HG03280 (cell line): ENCODE results near the gene SERPINC1.
"Not testable (repeated sequence)": the region's sequence is repeated elsewhere in the genome, so short reads cannot be mapped to it uniquely, and the experiment has no call there.

Experiments used
- ATAC-seq: cut with Tn5 transposase; IDR thresholded peaks from one replicate; pipeline ENCODE4 v1.9.1; 2021; ENCODE audit warnings: mild to moderate bottlenecking, moderate library complexity; ENCODE audit not compliant: unreplicated experiment

Gene SERPINC1

DNA sequence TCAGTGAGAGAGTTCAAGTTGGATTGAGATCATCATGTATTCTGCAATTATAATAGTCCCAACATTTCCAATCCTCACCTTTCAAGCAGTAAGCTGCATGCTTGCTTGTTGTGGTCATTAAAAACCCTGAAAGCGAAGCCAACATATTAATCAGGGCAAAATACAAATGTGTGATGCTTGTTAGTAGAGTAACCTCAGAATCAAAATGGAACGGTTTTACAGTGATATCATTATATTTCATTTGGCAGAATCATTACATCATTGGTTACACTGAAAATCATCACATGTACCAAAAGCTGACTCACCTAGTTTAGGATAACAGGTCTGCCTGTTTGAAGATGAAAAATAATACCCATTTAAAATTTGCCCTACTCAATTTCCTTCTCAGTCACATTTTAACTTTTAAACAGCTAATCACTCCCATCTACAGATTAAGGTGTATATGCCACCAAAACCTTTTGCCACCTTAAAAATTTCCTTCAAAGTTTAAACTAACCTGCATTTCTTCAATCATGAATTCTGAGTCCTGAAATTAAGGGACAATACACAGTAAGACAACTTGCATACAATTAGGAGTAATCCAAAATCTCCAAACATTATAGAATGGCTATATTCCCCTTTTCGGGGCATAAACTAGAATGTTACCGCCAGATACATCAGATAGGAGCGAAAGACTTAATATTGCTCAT is 52.8 kb downstream of the SERPINC1 start:
- no peak for ATAC-seq

DNA sequence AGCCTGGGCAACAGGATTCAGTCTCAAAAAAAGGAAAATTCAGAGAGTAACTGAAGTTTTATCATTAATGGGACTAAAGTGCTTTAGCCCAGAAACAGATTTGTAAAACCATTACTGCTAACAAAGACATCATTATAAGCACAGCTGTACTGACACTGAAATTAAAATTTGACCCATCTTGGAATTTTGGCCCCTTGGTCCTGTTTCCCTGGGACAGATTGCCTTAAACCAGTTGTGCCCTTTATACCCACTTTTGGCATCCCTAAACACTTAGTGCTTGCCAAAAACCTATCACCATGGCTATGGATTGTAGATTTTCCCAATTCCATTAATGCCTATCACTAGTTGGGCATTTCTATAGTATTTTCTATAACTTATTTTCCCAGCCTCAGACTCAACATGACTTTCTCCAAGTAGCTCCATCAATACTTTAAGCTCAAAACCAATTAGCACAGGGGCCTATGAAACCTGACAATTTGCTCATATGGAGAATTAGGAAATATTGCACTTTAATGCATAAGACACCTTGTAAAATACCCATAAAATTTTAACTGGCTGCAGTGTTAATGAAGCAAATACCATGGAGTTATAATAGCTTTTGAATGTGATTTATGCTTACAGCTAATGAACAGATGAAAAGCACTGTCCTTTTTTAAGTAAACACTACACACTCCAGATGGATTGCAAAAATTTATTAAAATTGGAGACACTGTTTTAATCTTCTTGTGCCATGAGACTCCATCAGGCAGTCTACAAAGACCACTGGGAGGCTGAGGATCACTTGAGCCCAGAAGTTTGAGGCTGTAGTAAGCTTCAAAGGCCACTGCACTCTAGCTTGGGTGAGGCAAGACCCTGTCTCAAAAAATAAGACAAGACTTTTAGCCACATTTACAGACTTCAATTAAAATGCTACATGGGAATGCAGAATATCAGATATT is 53.6 kb downstream of the SERPINC1 start:
- no peak for ATAC-seq

DNA sequence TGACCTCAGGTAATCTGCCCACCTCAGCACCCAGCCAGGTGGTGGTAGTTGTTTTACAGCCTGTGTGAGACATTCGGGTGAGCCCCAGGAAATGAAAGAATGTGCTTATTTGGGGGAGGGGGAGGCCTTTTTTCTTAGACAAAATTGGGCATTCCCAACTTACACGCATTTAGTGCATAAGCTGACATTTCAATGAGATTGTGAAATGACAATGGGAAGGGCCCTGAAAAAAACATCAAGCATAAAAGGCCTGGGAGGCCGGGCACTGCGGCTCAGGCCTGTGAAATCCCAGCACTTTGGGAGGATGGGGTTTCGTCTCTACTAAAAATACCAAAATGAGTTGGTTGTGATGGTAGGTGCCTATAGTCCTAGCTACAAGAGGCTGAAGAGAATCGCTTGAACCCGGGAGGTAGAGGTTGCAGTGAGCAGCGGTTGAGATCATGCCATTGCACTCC is 54.3 kb downstream of the SERPINC1 start:
- ATAC-seq, result no peak

DNA sequence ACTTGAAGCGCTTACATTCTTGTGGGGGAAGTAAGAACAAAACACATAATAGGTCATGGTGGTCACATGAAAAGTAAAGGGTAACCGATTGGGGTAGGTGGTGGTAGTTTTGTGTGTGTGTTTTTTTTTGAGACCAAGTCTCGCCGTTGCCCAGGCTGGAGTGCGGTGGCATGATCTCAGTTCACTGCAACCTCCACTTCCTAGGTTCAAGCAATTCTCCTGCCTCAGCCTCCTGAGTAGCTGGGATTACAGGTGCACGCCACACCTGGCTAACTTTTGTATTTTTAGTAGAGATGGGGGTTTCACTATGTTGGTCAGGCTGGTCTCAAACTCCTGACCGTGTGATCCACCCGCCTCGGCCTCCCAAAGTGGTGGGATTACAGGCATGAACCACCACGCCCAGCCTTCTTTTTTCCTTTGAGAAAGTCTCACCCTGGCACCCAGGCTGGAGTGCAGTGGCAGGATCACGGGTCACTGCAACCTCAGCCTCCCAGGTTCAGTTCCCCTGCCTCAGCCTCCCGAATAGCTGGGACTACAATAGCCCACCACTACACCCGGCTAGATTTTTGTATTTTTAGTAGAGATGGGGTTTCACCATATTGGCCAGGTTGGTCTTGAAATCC is 54.9 kb downstream of the SERPINC1 start:
- ATAC-seq, result not testable (repeated sequence)

DNA sequence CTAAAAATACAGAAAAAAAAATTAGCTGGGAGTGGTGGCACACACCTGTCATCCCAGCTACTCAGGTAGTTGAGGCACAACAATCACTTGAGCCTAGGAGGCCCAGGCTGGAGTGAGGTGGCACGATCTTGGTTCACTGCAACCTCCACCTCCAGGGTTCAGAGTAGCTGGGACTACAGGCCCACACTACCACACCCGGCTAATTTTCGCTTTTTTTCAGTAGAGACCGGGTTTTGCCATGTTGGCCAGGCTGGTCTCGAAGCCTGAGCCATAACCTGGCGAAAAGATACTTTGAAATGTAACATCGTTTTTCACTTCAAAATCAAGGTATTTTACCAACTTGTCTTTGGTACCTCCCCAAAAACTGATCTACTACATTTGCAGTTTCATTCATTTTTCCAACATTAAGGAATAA is 55.4 kb downstream of the SERPINC1 start:
- ATAC-seq, result no peak

DNA sequence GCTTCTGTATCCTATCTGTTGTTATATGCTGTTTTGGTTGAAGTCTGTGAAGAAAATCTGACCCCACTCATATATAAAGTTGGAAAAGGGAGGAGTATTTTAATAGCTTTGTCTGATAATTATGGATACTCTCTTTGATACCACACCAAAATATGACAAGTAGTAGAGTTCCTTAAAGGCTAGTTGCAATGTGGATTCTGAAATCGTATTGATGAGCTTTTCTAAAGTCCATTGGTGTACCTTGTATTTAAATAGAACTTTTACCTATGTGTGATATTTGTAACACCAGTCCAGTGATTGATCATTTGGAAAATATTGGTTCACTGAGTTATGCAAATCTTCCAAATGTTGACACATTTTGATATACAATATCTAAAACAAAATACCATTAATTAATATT is 57.1 kb downstream of the SERPINC1 start:
- no peak for ATAC-seq

DNA sequence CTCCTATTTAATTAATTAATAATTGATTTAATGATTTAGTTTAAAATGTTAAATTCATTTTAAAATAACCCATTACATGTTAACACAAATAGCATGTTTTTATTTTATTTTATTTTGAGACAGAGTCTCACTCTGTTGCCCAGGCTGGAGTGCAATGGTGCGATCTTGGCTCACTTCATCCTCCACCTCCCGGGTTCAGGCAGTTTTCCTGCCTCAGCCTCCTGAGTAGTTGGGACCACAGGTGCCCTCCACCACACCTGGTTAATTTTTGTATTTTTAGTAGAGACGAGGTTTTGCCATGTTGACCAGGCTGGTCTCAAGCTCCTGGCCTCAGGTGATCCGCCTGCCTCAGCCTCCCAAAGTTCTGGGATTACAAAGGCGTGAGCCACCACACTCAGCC is 57.6 kb downstream of the SERPINC1 start:
- ATAC-seq, result not testable (repeated sequence)

DNA sequence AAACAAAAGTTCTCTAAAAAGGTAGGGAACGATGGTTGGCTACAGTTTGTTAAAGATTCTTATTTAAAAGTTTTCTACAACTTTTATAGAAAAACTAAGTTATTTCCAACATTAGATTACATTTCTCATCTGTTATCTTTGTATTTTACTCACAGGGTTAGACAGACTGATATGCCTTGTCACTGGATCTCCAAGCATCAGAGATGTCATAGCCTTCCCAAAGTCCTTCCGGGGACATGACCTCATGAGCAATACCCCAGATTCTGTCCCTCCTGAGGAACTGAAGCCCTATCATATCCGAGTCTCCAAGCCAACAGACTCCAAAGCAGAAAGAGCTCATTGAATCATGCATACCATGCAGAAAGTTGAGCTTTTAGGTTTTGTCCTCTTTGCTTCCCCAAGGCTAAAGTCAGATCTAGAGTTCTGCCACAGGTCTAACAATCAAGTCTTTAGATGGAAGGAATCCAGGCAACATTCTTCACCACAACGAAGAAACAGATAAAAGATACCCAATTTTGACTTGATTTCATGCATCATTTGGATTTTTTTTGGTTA is 59.7 kb downstream of the SERPINC1 start:
- ATAC-seq, result no peak

DNA sequence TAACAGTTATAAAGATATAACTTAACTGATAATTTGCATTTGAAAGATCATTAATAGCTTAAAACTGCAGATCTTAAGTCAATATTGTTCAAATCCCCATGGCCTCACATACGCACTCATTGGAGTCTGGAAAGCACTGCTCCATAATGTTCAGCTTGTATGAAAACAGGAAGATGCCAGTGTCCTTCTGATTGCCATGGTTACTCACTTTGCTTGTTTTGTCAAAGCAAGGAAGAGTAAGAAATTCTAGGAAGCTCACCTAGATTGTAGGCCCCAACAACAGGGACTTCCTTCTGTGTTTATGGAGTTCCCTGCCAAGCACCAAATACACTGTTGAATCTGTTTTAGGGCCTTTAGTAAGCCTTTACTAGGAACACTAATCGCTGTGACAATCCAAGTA is 60.2 kb downstream of the SERPINC1 start:
- ATAC-seq, result no peak

DNA sequence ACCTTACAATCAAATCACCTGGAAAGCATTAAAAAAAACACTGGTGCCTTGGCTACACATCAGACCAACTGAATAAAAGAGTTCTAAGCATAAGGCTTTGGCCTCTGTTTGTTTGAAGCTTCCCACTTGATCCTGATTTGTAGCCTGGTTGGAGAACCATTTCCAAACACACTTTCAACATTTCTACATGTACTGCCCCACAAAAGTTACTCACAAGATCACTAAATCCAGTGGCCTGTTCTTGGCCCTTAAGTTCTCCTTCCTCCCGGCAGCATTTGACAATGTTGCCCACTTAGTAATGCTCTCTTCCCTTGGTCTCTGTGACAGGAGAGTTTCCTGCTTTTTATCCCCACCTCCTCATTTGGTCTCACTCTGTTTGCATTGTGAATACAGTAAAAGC is 61.1 kb downstream of the SERPINC1 start:
- ATAC-seq, result no peak
